ENCODE measurements around the gene CGNL1.

DNA sequence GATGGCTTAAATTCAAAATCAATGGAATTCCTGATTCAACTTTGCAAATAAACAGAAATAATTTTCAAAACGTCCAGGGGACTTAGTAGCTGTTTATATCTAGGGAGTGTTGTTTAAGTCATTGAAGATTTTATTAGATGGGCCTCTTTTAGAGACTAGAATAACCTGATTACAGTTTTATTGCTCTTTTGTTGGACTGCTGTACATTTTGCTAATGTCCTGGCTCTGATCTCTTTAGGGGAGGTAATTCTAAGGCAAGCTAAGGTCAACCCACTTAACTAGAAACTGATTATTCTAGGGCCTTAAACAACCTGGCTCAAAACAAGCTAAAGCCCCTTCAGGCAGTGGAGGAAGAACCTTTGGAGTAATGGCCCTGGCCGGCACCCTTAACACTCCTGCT lies 153.4 kb downstream of the CGNL1 start:
- TF ChIP-seq, protein P1, sequence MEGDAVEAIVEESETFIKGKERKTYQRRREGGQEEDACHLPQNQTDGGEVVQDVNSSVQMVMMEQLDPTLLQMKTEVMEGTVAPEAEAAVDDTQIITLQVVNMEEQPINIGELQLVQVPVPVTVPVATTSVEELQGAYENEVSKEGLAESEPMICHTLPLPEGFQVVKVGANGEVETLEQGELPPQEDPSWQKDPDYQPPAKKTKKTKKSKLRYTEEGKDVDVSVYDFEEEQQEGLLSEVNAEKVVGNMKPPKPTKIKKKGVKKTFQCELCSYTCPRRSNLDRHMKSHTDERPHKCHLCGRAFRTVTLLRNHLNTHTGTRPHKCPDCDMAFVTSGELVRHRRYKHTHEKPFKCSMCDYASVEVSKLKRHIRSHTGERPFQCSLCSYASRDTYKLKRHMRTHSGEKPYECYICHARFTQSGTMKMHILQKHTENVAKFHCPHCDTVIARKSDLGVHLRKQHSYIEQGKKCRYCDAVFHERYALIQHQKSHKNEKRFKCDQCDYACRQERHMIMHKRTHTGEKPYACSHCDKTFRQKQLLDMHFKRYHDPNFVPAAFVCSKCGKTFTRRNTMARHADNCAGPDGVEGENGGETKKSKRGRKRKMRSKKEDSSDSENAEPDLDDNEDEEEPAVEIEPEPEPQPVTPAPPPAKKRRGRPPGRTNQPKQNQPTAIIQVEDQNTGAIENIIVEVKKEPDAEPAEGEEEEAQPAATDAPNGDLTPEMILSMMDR (IDR thresholded peaks at IDR 0.05; ENCODE audit: borderline replicate concordance, extremely low read depth, low read length, poor library complexity, severe bottlenecking) = no peak
- no peak for TF ChIP-seq EZH2 (IDR thresholded peaks at IDR 0.05; ENCODE audit: borderline replicate concordance, low read depth, low read length, severe bottlenecking)

Data from DND-41 (cell line).